K562 (cell line): ENCODE results near the gene BACE1-AS. TPM values are rescaled to one million over a fixed set of nuclear protein-coding genes. Genes with fewer than 3 reads are reported as not detected.
A peak's percentile ranks its signal among the peaks of the same experiment; 100 is the strongest.

Experiments
- ATF6 ChIP-seq: sonication (generic); formaldehyde crosslinking; IDR thresholded peaks from 2 replicates; pipeline ENCODE4 v1.4.0; 2020; ENCODE audit warnings: mild to moderate bottlenecking, missing genetic modification reagents
- BDP1 ChIP-seq: IDR thresholded peaks from 3 replicates; pipeline ENCODE4 v1.6.1; 2011; ENCODE audit not compliant: insufficient read length, insufficient read depth
- CBFA2T2 ChIP-seq: fragments of 450-650 bp; conservative IDR thresholded peaks from 2 replicates; pipeline ENCODE4 v1.6.1; 2017; ENCODE audit warnings: mild to moderate bottlenecking
- CTCF ChIP-seq, 3 experiments: IDR thresholded peaks in 2 of 3; conservative IDR thresholded peaks in 1 of 3; 2 replicates each; pipeline ENCODE4 v1.5.1; 2011 to 2012; ENCODE audit warnings: low read length in 3 of 3, mild to moderate bottlenecking in 3 of 3, control low read depth in 2 of 3, improper control_type of control experiment in 1 of 3, inconsistent platforms in 1 of 3, low read depth in 1 of 3, mixed read lengths in 1 of 3, moderate library complexity in 1 of 3; ENCODE audit not compliant: insufficient read depth in 2 of 3
- EP300 ChIP-seq: IDR thresholded peaks from 2 replicates; pipeline ENCODE4 v1.6.1; 2012; ENCODE audit warnings: low read length, improper control_type of control experiment
- EZH2 ChIP-seq: IDR thresholded peaks from 2 replicates; pipeline ENCODE4 v1.6.1; 2012; ENCODE audit warnings: low read depth, mild to moderate bottlenecking, inconsistent platforms, low read length, borderline replicate concordance
- FOXO4 ChIP-seq: fragments of 450-650 bp; formaldehyde crosslinking; IDR thresholded peaks from 2 replicates; pipeline ENCODE4 v1.4.0; 2020; ENCODE audit warnings: mild to moderate bottlenecking, moderate library complexity
- NR3C1 ChIP-seq: sonication (generic); formaldehyde crosslinking; IDR thresholded peaks from 2 replicates; pipeline ENCODE4 v1.8.1; 2022; ENCODE audit warnings: missing genetic modification reagents
- PCBP1 ChIP-seq: fragments of 200-400 bp; formaldehyde crosslinking; IDR thresholded peaks from 2 replicates; pipeline ENCODE4 v1.6.1; 2018; ENCODE audit warnings: mild to moderate bottlenecking, low read depth, low read length; ENCODE audit not compliant: poor library complexity, severe bottlenecking
- SMARCE1 ChIP-seq: fragments of 450-650 bp; IDR thresholded peaks from 2 replicates; pipeline ENCODE4 v1.7.1; 2016; ENCODE audit warnings: mild to moderate bottlenecking
- UBTF ChIP-seq, 2 experiments: IDR thresholded peaks; 2 replicates each; pipeline ENCODE4 v1.6.1; 2012; ENCODE audit warnings: improper control_type of control experiment in 2 of 2, low read depth in 2 of 2, low read length in 2 of 2, borderline replicate concordance in 1 of 2
- USF1 ChIP-seq: sonication (generic); formaldehyde crosslinking; IDR thresholded peaks from 2 replicates; pipeline ENCODE4 v1.9.0; 2022; ENCODE audit warnings: mild to moderate bottlenecking, missing genetic modification reagents
- ZNF12 ChIP-seq: sonication (generic); formaldehyde crosslinking; IDR thresholded peaks from 2 replicates; pipeline ENCODE4 v1.4.0; 2020; ENCODE audit warnings: mild to moderate bottlenecking, missing genetic modification reagents
- ZNF143 ChIP-seq: sonication (generic); formaldehyde crosslinking; IDR thresholded peaks from 2 replicates; pipeline ENCODE4 v1.9.0; 2022; ENCODE audit warnings: mild to moderate bottlenecking, missing genetic modification reagents
- ZNF780A ChIP-seq: fragments of 250-450 bp; sonication (Bioruptor Pico); IDR thresholded peaks from 2 replicates; pipeline ENCODE4 v1.5.0; 2021; ENCODE audit warnings: mild to moderate bottlenecking
- polyA plus RNA-seq, 8 experiments: library from polyadenylated mRNA; depleted of rRNA in 4 of 8; stranded (reverse) in 5 of 8; unstranded in 3 of 8; fragments of >200 nt; fragmentation: Nextera tagmentation in 2 of 8; fragmentation: Illumina TruSeq in 1 of 8; extraction: Ambion mirVana in 2 of 8; extraction: Trizol in 1 of 8; gene quantifications; 2 replicates each; pipeline versions ENCODE4 v1.2.1 to v1.2.3, GENCODE V29; 2011 to 2014; ENCODE audit warnings: inconsistent platforms in 1 of 8, missing spikeins in 1 of 8
- total RNA-seq, 7 experiments: library from RNA; depleted of rRNA in 6 of 7; stranded (reverse); fragments of >200 nt in 6 of 7; fragmentation: Illumina TruSeq in 2 of 7; extraction: Trizol in 2 of 7; gene quantifications; 2 replicates each; pipeline versions ENCODE4 v1.2.1 to v1.2.3, GENCODE V29; 2011 to 2021; ENCODE audit warnings: low replicate concordance in 1 of 7

BACE1-AS gene
- total and polyA plus RNA-seq, 9 of the 15 experiments (the other 6 are each of a cell fraction or from before 2014, with no cell fraction given), result 2.2 to 8.2 (median 3.8) TPM

GRCh38 chr11:117327567-117328374 lies 36.6 kb downstream of the BACE1-AS start, which contains the start of gene CEP164 (continued):
- TF ChIP-seq ATF6 (0 out of 2 replicates have a peak, but pooled peaks have one; percentile 42), EZH2 (no peak), ZNF12 (CRISPR knock-in tag) (no peak), ZNF780A (no peak), CTCF (IDR thresholded peaks at IDR 0.05 in 2 of 3, conservative IDR thresholded peaks at IDR 0.05 in 1 of 3; ENCODE audit: insufficient read depth in 2 of 3, low read depth in 1 of 3, low read length in 3 of 3) (no peak), UBTF (IDR thresholded peaks at IDR 0.05; ENCODE audit: borderline replicate concordance in 1 of 2, low read depth in 2 of 2, low read length in 2 of 2) (no peak), EP300 (peak; percentile 66; the same call in 1 of the 2 replicates), USF1 (CRISPR knock-in tag) (no peak), BDP1 (no peak), ZNF143 (CRISPR knock-in tag) (peak; percentile 73), FOXO4 (CRISPR knock-in tag) (no peak), SMARCE1 (no peak), CBFA2T2 (0 out of 2 replicates have a peak, but pooled peaks have one; percentile 32), NR3C1 (CRISPR knock-in tag) (no peak), PCBP1 (no peak)
